IMR-90 (cell line): ENCODE measurements around the gene MAP2K6. TPM values are rescaled to one million over a fixed set of nuclear protein-coding genes. Genes with fewer than 3 reads are reported as not detected.

ENCODE experiments used
- ATAC-seq: fragments of 200-7000 bp; cut with Tn5 transposase; 2 replicates; pipeline ENCODE4 v1.9.1; 2020; ENCODE audit warnings: low read depth, mild to moderate bottlenecking, moderate library complexity
- BruUV-seq: library from RNA; stranded (reverse); fragments of 400-500 nt; replicated peaks from 2 replicates; lab custom pipeline; 2021; lab: Mats Ljungman, UMichigan
- CTCF ChIA-PET: fragments of 300-600 bp; formaldehyde crosslinking; extraction: SDS; loops from one replicate; lab custom pipeline; 2021; ENCODE audit warnings: antibody characterized with exemption; lab: Yijun Ruan, JAX
- POLR2A ChIA-PET: fragments of 300-600 bp; sonication (Branson Sonifier 250); formaldehyde crosslinking; loops from one replicate; lab custom pipeline; 2022; ENCODE audit warnings: antibody characterized with exemption; ENCODE audit not compliant: unreplicated experiment; lab: Charles Lee
- DNase-seq: peaks from one replicate; pipeline ENCODE4 v3.0.0; 2013
- H2AFZ ChIP-seq: replicated peaks from 2 replicates; pipeline ENCODE3; 2013; ENCODE audit warnings: low read length, mild to moderate bottlenecking; ENCODE audit not compliant: poor library complexity
- H2AK5ac ChIP-seq: 2 replicates; pipeline ENCODE4 v1.6.1; 2013; ENCODE audit warnings: low read depth, low read length, inconsistent platforms
- H2AK9ac ChIP-seq: replicated peaks from 2 replicates; pipeline ENCODE3; 2013; ENCODE audit warnings: mild to moderate bottlenecking, low read depth, low read length, moderate library complexity; ENCODE audit not compliant: poor library complexity
- H2BK120ac ChIP-seq: 2 replicates; pipeline ENCODE4 v1.6.1; 2013; ENCODE audit warnings: low read depth, low read length, inconsistent platforms
- H2BK15ac ChIP-seq: 3 replicates; pipeline ENCODE4 v1.6.1; 2013; ENCODE audit warnings: low read depth, low read length, inconsistent platforms
- H2BK20ac ChIP-seq: 2 replicates; pipeline ENCODE4 v1.6.1; 2013; ENCODE audit warnings: low read depth, mild to moderate bottlenecking, inconsistent platforms, low read length, moderate library complexity
- H2BK5ac ChIP-seq: 2 replicates; pipeline ENCODE4 v1.6.1; 2013; ENCODE audit warnings: mild to moderate bottlenecking, low read depth, low read length, inconsistent platforms; ENCODE audit not compliant: poor library complexity, severe bottlenecking
- H3K14ac ChIP-seq: replicated peaks from 2 replicates; pipeline ENCODE4 v1.6.1; 2013; ENCODE audit warnings: low read depth, low read length, inconsistent platforms
- H3K18ac ChIP-seq: 2 replicates; pipeline ENCODE4 v1.6.1; 2013; ENCODE audit warnings: low read depth, low read length, control low read depth
- H3K23ac ChIP-seq: 2 replicates; pipeline ENCODE4 v1.6.1; 2013; ENCODE audit warnings: low read depth, low read length, inconsistent platforms
- H3K27ac ChIP-seq: 2 replicates; pipeline ENCODE4 v1.5.1; 2013; ENCODE audit warnings: mild to moderate bottlenecking, control low read depth, low read length; ENCODE audit not compliant: insufficient read depth
- H3K27me3 ChIP-seq: 2 replicates; pipeline ENCODE4 v1.6.1; 2013; ENCODE audit warnings: low read length; ENCODE audit not compliant: control insufficient read depth, insufficient read depth
- H3K36me3 ChIP-seq: 2 replicates; pipeline ENCODE4 v1.6.1; 2013; ENCODE audit warnings: low read length, mixed read lengths; ENCODE audit not compliant: control insufficient read depth, insufficient read depth
- H3K4ac ChIP-seq: 2 replicates; pipeline ENCODE4 v1.6.1; 2013; ENCODE audit warnings: low read depth, low read length, inconsistent platforms
- H3K4me1 ChIP-seq: 2 replicates; pipeline ENCODE4 v1.6.1; 2013; ENCODE audit warnings: low read length, mixed read lengths; ENCODE audit not compliant: control insufficient read depth, insufficient read depth
- H3K4me2 ChIP-seq: 2 replicates; pipeline ENCODE4 v1.6.1; 2013; ENCODE audit warnings: low read depth, mild to moderate bottlenecking, control low read depth, low read length, moderate library complexity
- H3K4me3 ChIP-seq: 2 replicates; pipeline ENCODE4 v1.5.1; 2013; ENCODE audit warnings: low read depth, mild to moderate bottlenecking, control low read depth, low read length, moderate library complexity; ENCODE audit not compliant: insufficient read depth
- H3K56ac ChIP-seq: 2 replicates; pipeline ENCODE4 v1.6.1; 2013; ENCODE audit warnings: low read length, inconsistent platforms; ENCODE audit not compliant: insufficient read depth; ENCODE audit errors: extremely low read depth
- H3K79me1 ChIP-seq, 2 experiments: 2 replicates each; pipeline ENCODE4 v1.6.1; 2013; ENCODE audit warnings: low read length in 2 of 2, inconsistent platforms in 1 of 2, low read depth in 1 of 2
- H3K9ac ChIP-seq: 2 replicates; pipeline ENCODE4 v1.6.1; 2013; ENCODE audit warnings: low read depth, low read length, control low read depth
- H3K9me1 ChIP-seq: 2 replicates; pipeline ENCODE4 v1.6.1; 2013; ENCODE audit warnings: low read length, inconsistent platforms; ENCODE audit not compliant: insufficient read depth
- H3K9me3 ChIP-seq: 2 replicates; pipeline ENCODE4 v1.6.1; 2013; ENCODE audit warnings: low read length; ENCODE audit not compliant: control insufficient read depth, insufficient read depth
- H4K20me1 ChIP-seq: 2 replicates; pipeline ENCODE4 v1.6.1; 2013; ENCODE audit warnings: low read length, inconsistent platforms; ENCODE audit not compliant: insufficient read depth
- H4K5ac ChIP-seq: 2 replicates; pipeline ENCODE4 v1.6.1; 2013; ENCODE audit warnings: mild to moderate bottlenecking, low read depth, low read length, control low read depth
- H4K8ac ChIP-seq, 2 experiments: 2 replicates each; pipeline ENCODE4 v1.6.1; 2013; ENCODE audit warnings: low read depth in 2 of 2, low read length in 2 of 2, control low read depth in 1 of 2, inconsistent platforms in 1 of 2
- H4K91ac ChIP-seq: 2 replicates; pipeline ENCODE4 v1.6.1; 2013; ENCODE audit warnings: low read depth, low read length, inconsistent platforms; ENCODE audit not compliant: insufficient read depth
- RCOR1 ChIP-seq: IDR thresholded peaks from 2 replicates; pipeline ENCODE4 v1.6.1; 2012; ENCODE audit warnings: mild to moderate bottlenecking, low read length, improper control_type of control experiment; ENCODE audit not compliant: insufficient replicate concordance
- WGBS, 2 experiments: methylation state at CpG; one replicate each; pipeline versions ENCODE4 v1.1.5 to v1.1.7; 2013; ENCODE audit warnings: missing lambda C conversion rate in 2 of 2; ENCODE audit not compliant: insufficient read length in 1 of 2; ENCODE audit errors: extremely low coverage in 2 of 2; 5-methylcytosine and 5-hydroxymethylcytosine counted together
- dilution Hi-C: fragments of 300-500 bp; cut with HindIII; formaldehyde crosslinking; loops from one replicate; pipeline ENCODE4 v1.14.3; 2018; ENCODE audit warnings: low sequenced_read_pairs; ENCODE audit not compliant: unreplicated experiment
- in situ Hi-C: fragments of 300-500 bp; cut with MboI; formaldehyde crosslinking; loops from 3 replicates; pipeline ENCODE4 v1.14.3; 2019; ENCODE audit warnings: low sequenced_read_pairs, inconsistent platforms, mixed read lengths
- intact Hi-C: fragments of 100-400 bp; cut with micrococcal nuclease; formaldehyde crosslinking; loops from 2 replicates; pipeline ENCODE4 v1.10.0; 2022
- polyA plus RNA-seq, 3 experiments: library from polyadenylated mRNA; depleted of rRNA; stranded (reverse); fragments of >200 nt; gene quantifications; 2 replicates each; pipeline ENCODE4 v1.2.3, GENCODE V29; 2012; ENCODE audit warnings: low replicate concordance in 1 of 3
- total RNA-seq: library from RNA; depleted of rRNA; stranded (reverse); fragments of >200 nt; gene quantifications from 2 replicates; pipeline ENCODE4 v1.2.3, GENCODE V29; 2012

The MAP2K6 gene
- total and polyA plus RNA-seq, 2 of the 4 experiments (the other 2 are of a cell fraction), result 2.4 to 5.7 TPM

DNA sequence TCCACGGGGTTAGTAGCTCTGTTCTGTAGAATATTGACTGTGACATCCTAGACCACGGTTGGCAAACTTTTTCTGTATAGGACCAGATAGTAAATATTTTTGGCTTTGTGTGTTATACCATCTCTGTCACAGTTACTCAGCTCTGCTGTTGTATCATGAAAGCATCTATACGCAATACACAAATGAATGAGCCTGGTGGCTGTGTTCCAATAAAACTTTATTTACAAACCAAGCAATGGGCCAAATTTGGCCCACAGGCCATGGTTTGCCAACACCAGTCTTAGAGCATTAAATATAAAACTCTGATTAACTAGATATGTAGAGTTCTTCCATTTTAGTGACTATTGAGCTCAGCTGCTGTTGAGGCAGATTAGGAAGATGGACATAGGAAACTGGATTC is 132.7 kb downstream of the MAP2K6 start:
- in situ Hi-C loops, result no loop called here

More for the DNA sequence above, 132.7 kb downstream of the MAP2K6 start:
- Histone ChIP-seq H3K27me3 (no peaks in the 10 kb centered on the region), H3K27ac (no peak overlapping the region), H3K4me3 (no peak overlapping the region), H4K91ac (no peak overlapping the region), H3K18ac (no peak overlapping the region), H3K4me2 (no peak overlapping the region), H2BK15ac (no peak overlapping the region), H3K23ac (no peak overlapping the region), H3K9ac (no peak overlapping the region), H2BK5ac (no peak overlapping the region), H3K4ac (no peak overlapping the region), H3K4me1 (peaks cover 3% of the 10 kb centered on the region; the same call in 1 of the 2 replicates), H2AK5ac (no peak overlapping the region), H2BK120ac (no peak overlapping the region), H4K8ac (no peak overlapping the region), H3K79me1 (no peaks in the 10 kb centered on the region), H2AK9ac (no peak overlapping the region), H2BK20ac (no peak overlapping the region), H3K9me3 (no peaks in the 10 kb centered on the region), H4K5ac (no peak overlapping the region), H3K14ac (no peak overlapping the region), H2AFZ (no peak overlapping the region), H3K56ac (no peak overlapping the region), H3K36me3 (no peaks in the 10 kb centered on the region), H3K9me1 (peaks cover 4% of the 10 kb centered on the region; the same call in 1 of the 2 replicates), H4K20me1 (no peaks in the 10 kb centered on the region)
- no peak for ATAC-seq
- no CpG with 5 or more reads among the region's 3 CpGs for WGBS, 2 experiments
- no peak for TF ChIP-seq RCOR1
- ChIA-PET CTCF (no interaction called here), POLR2A (no interaction called here)
- intact Hi-C loops (no loop called here), dilution Hi-C loops (no loop called here)
- no peak for DNase-seq
- no TSS peak for BruUV-seq
